ENCODE results near the gene PNMT. TPM values are rescaled to one million over a fixed set of nuclear protein-coding genes. Genes with fewer than 3 reads are reported as not detected.
A peak's percentile ranks its signal among the peaks of the same experiment; 100 is the strongest.

The PNMT gene
- polyA plus RNA-seq, 3 donors: not detected

GRCh38 chr17:39629898-39630297, 38.4 kb upstream of the PNMT start:
- H3K27ac Mint-ChIP-seq: peak overlapping the region in 3 of 7 donors; percentile 33 to 75 (median 68)
- H3K9me3 Mint-ChIP-seq: peaks cover 0 to 11% (median 2%) of the 10 kb centered on the region in 7 donors
- Histone ChIP-seq H3K4me2 (replicated peaks; ENCODE audit: extremely low read depth, low read length, poor library complexity, severe bottlenecking) (peak overlapping the region; percentile 21), H2AFZ (ENCODE audit: insufficient read depth, low read depth, low read length, poor library complexity, severe bottlenecking) (no peak overlapping the region), H3K36me3 (replicated peaks in 1 of 2; ENCODE audit: control insufficient read depth in 1 of 2, insufficient read depth in 2 of 2, low read length in 2 of 2) (no peaks in the 10 kb centered on the region), H3K4me3 (replicated peaks in 1 of 3; ENCODE audit: low read depth in 2 of 3, low read length in 3 of 3) (no peak overlapping the region), H4K20me1 (ENCODE audit: insufficient read depth, low read length) (no peaks in the 10 kb centered on the region), H3K27me3 (ENCODE audit: control insufficient read depth in 2 of 2, insufficient read depth in 2 of 2, low read length in 2 of 2) (peaks cover 16 to 41% of the 10 kb centered on the region in 2 donors), H3K27ac (ENCODE audit: low read depth in 1 of 2, low read length in 2 of 2) (no peak overlapping the region), H3K9ac (ENCODE audit: insufficient read depth, low read length, poor library complexity, severe bottlenecking) (no peak overlapping the region), H3K4me1 (ENCODE audit: control insufficient read depth in 1 of 2, insufficient read depth in 2 of 2, low read length in 2 of 2) (peaks cover 16 to 33% of the 10 kb centered on the region in 2 donors), H3K79me2 (ENCODE audit: insufficient read depth, low read length) (no peaks in the 10 kb centered on the region), H3K9me3 (replicated peaks in 1 of 2; ENCODE audit: control insufficient read depth in 1 of 2, insufficient read depth in 1 of 2, low read length in 2 of 2) (no peaks in the 10 kb centered on the region)
- H3K27me3 Mint-ChIP-seq (ENCODE audit: low read depth in 3 of 3): peaks cover 42 to 53% (median 47%) of the 10 kb centered on the region in 3 donors
- WGBS (ENCODE audit: insufficient coverage): 5% methylated on average over 4 of the region's 12 CpGs
- TF ChIP-seq CTCF (IDR thresholded peaks at IDR 0.05): peak; percentile 22
- no peaks in the 10 kb centered on the region for H3K36me3 Mint-ChIP-seq
- intact Hi-C loops (cut with micrococcal nuclease): no loop called here
- peak; percentile 66 to 68 (median 67) for DNase-seq
- peaks cover 27% of the 10 kb centered on the region for H3K4me1 Mint-ChIP-seq
- H3K4me3 Mint-ChIP-seq: no peak overlapping the region

- TF ChIP-seq CTCF (IDR thresholded peaks at IDR 0.05): no peak
- Histone ChIP-seq H3K27me3 (ENCODE audit: control insufficient read depth in 2 of 2, insufficient read depth in 2 of 2, low read length in 2 of 2) (peaks cover 8 to 26% of the 10 kb centered on the region in 2 donors), H3K79me2 (ENCODE audit: insufficient read depth, low read length) (no peaks in the 10 kb centered on the region), H4K20me1 (ENCODE audit: insufficient read depth, low read length) (no peaks in the 10 kb centered on the region), H3K4me1 (ENCODE audit: control insufficient read depth in 1 of 2, insufficient read depth in 2 of 2, low read length in 2 of 2) (peaks cover 28 to 45% of the 10 kb centered on the region in 2 donors), H3K36me3 (replicated peaks in 1 of 2; ENCODE audit: control insufficient read depth in 1 of 2, insufficient read depth in 2 of 2, low read length in 2 of 2) (no peaks in the 10 kb centered on the region), H3K9ac (ENCODE audit: insufficient read depth, low read length, poor library complexity, severe bottlenecking) (no peak overlapping the region), H3K4me2 (replicated peaks; ENCODE audit: extremely low read depth, low read length, poor library complexity, severe bottlenecking) (no peak overlapping the region), H2AFZ (ENCODE audit: insufficient read depth, low read depth, low read length, poor library complexity, severe bottlenecking) (no peak overlapping the region), H3K4me3 (replicated peaks in 1 of 3; ENCODE audit: low read depth in 2 of 3, low read length in 3 of 3) (no peak overlapping the region), H3K27ac (ENCODE audit: low read depth in 1 of 2, low read length in 2 of 2) (no peak overlapping the region), H3K9me3 (replicated peaks in 1 of 2; ENCODE audit: control insufficient read depth in 1 of 2, insufficient read depth in 1 of 2, low read length in 2 of 2) (no peaks in the 10 kb centered on the region)
- Mint-ChIP-seq H3K4me3 (peak overlapping the region; percentile 6 to 32), H3K9me3 (peaks cover 0 to 7% (median 0%) of the 10 kb centered on the region in 7 donors), H3K36me3 (no peaks in the 10 kb centered on the region), H3K4me1 (peaks cover 39% of the 10 kb centered on the region), H3K27ac (peak overlapping the region in 3 of 7 donors; percentile 20 to 48 (median 46)), H3K27me3 (ENCODE audit: low read depth in 3 of 3) (peaks cover 31 to 38% (median 37%) of the 10 kb centered on the region in 3 donors)
- WGBS (ENCODE audit: insufficient coverage): 31% methylated on average over 3 of the region's 6 CpGs
- intact Hi-C loops (cut with micrococcal nuclease): no loop called here
- no peak for DNase-seq
These were observed 36.9 kb upstream of the PNMT start for GRCh38 chr17:39631403-39631802.

Measured in CD14-positive monocyte (primary cell).